Loucy (cell line): ENCODE measurements around the gene FAM124A.

Source experiments
- H2AFZ ChIP-seq: fragments of 200-600 bp; sonication (generic); 2 replicates; pipeline ENCODE4 v1.6.0; 2016; ENCODE audit warnings: antibody characterized with exemption, mild to moderate bottlenecking, low read length, moderate library complexity
- H3F3A ChIP-seq: fragments of 200-600 bp; 2 replicates; pipeline ENCODE4 v1.6.0; 2016; ENCODE audit warnings: antibody characterized with exemption, low read depth, mild to moderate bottlenecking
- H3K27me3 ChIP-seq: fragments of 200-600 bp; sonication (generic); 2 replicates; pipeline ENCODE4 v1.6.1; 2014; ENCODE audit warnings: low read length, mild to moderate bottlenecking; ENCODE audit not compliant: insufficient read depth, poor library complexity, severe bottlenecking
- H3K36me3 ChIP-seq: fragments of 200-600 bp; sonication (generic); 2 replicates; pipeline ENCODE4 v1.6.1; 2016; ENCODE audit warnings: low read length; ENCODE audit not compliant: insufficient read depth
- H3K4me1 ChIP-seq: fragments of 200-600 bp; sonication (generic); 2 replicates; pipeline ENCODE4 v1.5.1; 2014; ENCODE audit warnings: low read length, mild to moderate bottlenecking; ENCODE audit not compliant: insufficient read depth, poor library complexity, severe bottlenecking
- H3K4me2 ChIP-seq: fragments of 200-600 bp; sonication (generic); 2 replicates; pipeline ENCODE4 v1.6.0; 2014; ENCODE audit warnings: antibody characterized with exemption, low read length, low read depth, mild to moderate bottlenecking; ENCODE audit not compliant: poor library complexity, severe bottlenecking
- H3K4me3 ChIP-seq: fragments of 200-600 bp; sonication (generic); 2 replicates; pipeline ENCODE4 v1.5.1; 2014; ENCODE audit warnings: low read length, mild to moderate bottlenecking, mixed read lengths; ENCODE audit not compliant: poor library complexity, severe bottlenecking
- H3K79me2 ChIP-seq: fragments of 200-600 bp; sonication (generic); 2 replicates; pipeline ENCODE4 v1.6.1; 2014; ENCODE audit warnings: low read length; ENCODE audit not compliant: insufficient read depth
- H3K9ac ChIP-seq: fragments of 200-600 bp; sonication (generic); 2 replicates; pipeline ENCODE4 v1.6.0; 2014; ENCODE audit warnings: mild to moderate bottlenecking, low read depth, low read length, moderate library complexity; ENCODE audit not compliant: poor library complexity, severe bottlenecking
- H3K9me2 ChIP-seq: fragments of 200-600 bp; sonication (generic); replicated peaks from 2 replicates; pipeline ENCODE4 v1.6.1; 2016; ENCODE audit warnings: low read depth, low read length, mixed read lengths
- H3K9me3 ChIP-seq: fragments of 200-600 bp; sonication (generic); 2 replicates; pipeline ENCODE4 v1.6.1; 2014; ENCODE audit warnings: mild to moderate bottlenecking, antibody characterized with exemption, low read length, low read depth; ENCODE audit not compliant: insufficient read depth
- H4K20me1 ChIP-seq: fragments of 200-600 bp; sonication (generic); 2 replicates; pipeline ENCODE4 v1.6.0; 2014; ENCODE audit warnings: antibody characterized with exemption, low read length, mild to moderate bottlenecking; ENCODE audit not compliant: insufficient read depth, poor library complexity, severe bottlenecking
- CTCF ChIP-seq: fragments of 200-600 bp; sonication (generic); conservative IDR thresholded peaks from 2 replicates; pipeline ENCODE4 v1.5.1; 2014; ENCODE audit warnings: mild to moderate bottlenecking, antibody characterized with exemption, low read length
- EZH2phosphoT487 ChIP-seq: fragments of 200-600 bp; IDR thresholded peaks from 2 replicates; pipeline ENCODE4 v1.6.1; 2018; ENCODE audit warnings: antibody characterized with exemption, mild to moderate bottlenecking, moderate library complexity, borderline replicate concordance

The FAM124A gene

GRCh38 chr13:51257187-51257586 is 35.0 kb downstream of the FAM124A start:
- Histone ChIP-seq H3K27me3 (no peaks in the 10 kb centered on the region), H4K20me1 (no peaks in the 10 kb centered on the region), H3K79me2 (no peaks in the 10 kb centered on the region), H3K4me2 (no peak overlapping the region), H3K36me3 (no peaks in the 10 kb centered on the region), H2AFZ (no peak overlapping the region), H3K4me3 (no peak overlapping the region), H3K9me2 (no peaks in the 10 kb centered on the region), H3F3A (no peaks in the 10 kb centered on the region), H3K9me3 (no peaks in the 10 kb centered on the region), H3K9ac (no peak overlapping the region), H3K4me1 (no peaks in the 10 kb centered on the region)
- TF ChIP-seq CTCF (peak; percentile 31; the same call in 1 of the 2 replicates), EZH2phosphoT487 (no peak)

GRCh38 chr13:51258612-51259548 is 36.7 kb downstream of the FAM124A start:
- H3F3A ChIP-seq: no peaks in the 10 kb centered on the region
- H3K9me2 ChIP-seq: no peaks in the 10 kb centered on the region

GRCh38 chr13:51260154-51260553 is 38.0 kb downstream of the FAM124A start:
- H3K9me3 ChIP-seq: no peaks in the 10 kb centered on the region
- H3K27me3 ChIP-seq: no peaks in the 10 kb centered on the region
- no peaks in the 10 kb centered on the region for H3F3A ChIP-seq
- H3K79me2 ChIP-seq: no peaks in the 10 kb centered on the region
- no peak overlapping the region for H3K4me3 ChIP-seq
- H3K36me3 ChIP-seq: no peaks in the 10 kb centered on the region
- H3K9me2 ChIP-seq: no peaks in the 10 kb centered on the region
- no peak overlapping the region for H3K4me2 ChIP-seq
- no peaks in the 10 kb centered on the region for H3K4me1 ChIP-seq
- no peak overlapping the region for H2AFZ ChIP-seq
- no peaks in the 10 kb centered on the region for H4K20me1 ChIP-seq
- TF ChIP-seq EZH2phosphoT487 (no peak), CTCF (no peak)
- H3K9ac ChIP-seq: no peak overlapping the region

More at GRCh38 chr13:51258612-51259548, 36.7 kb downstream of the FAM124A start:
- TF ChIP-seq CTCF (no peak), EZH2phosphoT487 (no peak)
- no peak overlapping the region for H3K4me3 ChIP-seq
- H3K4me1 ChIP-seq: no peaks in the 10 kb centered on the region
- no peak overlapping the region for H3K4me2 ChIP-seq
- no peaks in the 10 kb centered on the region for H3K9me3 ChIP-seq
- no peak overlapping the region for H3K9ac ChIP-seq
- no peaks in the 10 kb centered on the region for H4K20me1 ChIP-seq
- no peaks in the 10 kb centered on the region for H3K27me3 ChIP-seq
- H2AFZ ChIP-seq: no peak overlapping the region
- H3K79me2 ChIP-seq: no peaks in the 10 kb centered on the region
- H3K36me3 ChIP-seq: no peaks in the 10 kb centered on the region
